Rectal smooth muscle tissue (tissue), 1 donor: ENCODE data around the gene TMEM235.
"Not testable (repeated sequence)": the region's sequence is repeated elsewhere in the genome, so short reads cannot be mapped to it uniquely, and the experiment has no call there.

ENCODE experiments used
- H3K27ac ChIP-seq: one replicate; pipeline ENCODE4 v1.7.0; 2013; ENCODE audit warnings: low read depth, low read length, inconsistent platforms
- H3K27me3 ChIP-seq: one replicate; pipeline ENCODE4 v1.7.0; 2013; ENCODE audit warnings: low read length; ENCODE audit not compliant: control insufficient read depth, insufficient read depth
- H3K36me3 ChIP-seq: one replicate; pipeline ENCODE4 v1.7.0; 2013; ENCODE audit warnings: low read length; ENCODE audit not compliant: control insufficient read depth, insufficient read depth
- H3K4me1 ChIP-seq: one replicate; pipeline ENCODE4 v1.7.0; 2013; ENCODE audit warnings: low read length; ENCODE audit not compliant: control insufficient read depth, insufficient read depth
- H3K4me3 ChIP-seq: one replicate; pipeline ENCODE4 v1.7.0; 2013; ENCODE audit warnings: low read length
- H3K9ac ChIP-seq: one replicate; pipeline ENCODE4 v1.7.0; 2013; ENCODE audit warnings: low read length

TMEM235 gene

DNA sequence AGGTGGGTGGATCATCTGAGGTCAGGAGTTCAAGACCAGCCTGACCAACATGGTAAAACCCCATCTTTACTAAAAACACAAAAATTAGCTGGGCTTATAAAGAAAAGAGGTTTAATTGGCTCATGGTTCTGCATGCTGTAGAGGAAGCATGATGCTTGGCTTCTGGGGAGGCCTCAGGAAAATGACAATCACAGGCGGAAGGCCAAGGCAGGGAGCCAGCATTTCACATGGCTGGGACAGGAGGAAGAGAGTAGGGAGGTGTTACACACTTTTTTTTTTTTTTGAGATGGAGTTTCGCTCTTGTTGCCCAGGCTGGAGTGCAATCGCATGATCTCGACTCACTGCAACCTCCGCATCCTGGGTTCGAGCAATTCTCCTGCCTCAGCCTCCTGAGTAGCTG is 3.6 kb downstream of the TMEM235 start:
- H3K4me3 ChIP-seq, H3K27ac ChIP-seq, H3K9ac ChIP-seq, H3K36me3 ChIP-seq, H3K4me1 ChIP-seq: not testable (repeated sequence)
- peaks cover 26% of the 10 kb centered on the region for H3K27me3 ChIP-seq

GRCh38 chr17:78235885-78236284 is 4.5 kb downstream of the TMEM235 start:
- Histone ChIP-seq H3K36me3 (no peaks in the 10 kb centered on the region), H3K27me3 (peaks cover 19% of the 10 kb centered on the region), H3K4me3 (no peak overlapping the region), H3K27ac (no peak overlapping the region), H3K9ac (no peak overlapping the region), H3K4me1 (no peaks in the 10 kb centered on the region)

GRCh38 chr17:78236362-78237127 is 5.1 kb downstream of the TMEM235 start:
- no peak overlapping the region for H3K9ac ChIP-seq
- H3K4me1 ChIP-seq = no peaks in the 10 kb centered on the region
- no peaks in the 10 kb centered on the region for H3K36me3 ChIP-seq
- no peak overlapping the region for H3K4me3 ChIP-seq
- H3K27me3 ChIP-seq = peaks cover 12% of the 10 kb centered on the region
- H3K27ac ChIP-seq = no peak overlapping the region

GRCh38 chr17:78237401-78238012 is 6.1 kb downstream of the TMEM235 start:
- Histone ChIP-seq H3K9ac (no peak overlapping the region), H3K36me3 (no peaks in the 10 kb centered on the region), H3K27me3 (peaks cover 5% of the 10 kb centered on the region), H3K4me3 (no peak overlapping the region), H3K4me1 (no peaks in the 10 kb centered on the region), H3K27ac (no peak overlapping the region)

- Histone ChIP-seq H3K9ac (no peak overlapping the region), H3K27me3 (no peaks in the 10 kb centered on the region), H3K4me3 (no peak overlapping the region), H3K4me1 (no peaks in the 10 kb centered on the region), H3K27ac (no peak overlapping the region), H3K36me3 (no peaks in the 10 kb centered on the region)
Observed at GRCh38 chr17:78238823-78239488, 7.5 kb downstream of the TMEM235 start.

- Histone ChIP-seq H3K27me3 (no peaks in the 10 kb centered on the region), H3K36me3 (no peaks in the 10 kb centered on the region), H3K4me3 (no peak overlapping the region), H3K4me1 (no peaks in the 10 kb centered on the region), H3K9ac (no peak overlapping the region), H3K27ac (no peak overlapping the region)
Observed at GRCh38 chr17:78239489-78239931, 8.1 kb downstream of the TMEM235 start.

- H3K9ac ChIP-seq = no peak overlapping the region
Observed at GRCh38 chr17:78240012-78240655, 8.7 kb downstream of the TMEM235 start.

GRCh38 chr17:78240839-78241238 is 9.4 kb downstream of the TMEM235 start:
- Histone ChIP-seq H3K27ac (no peak overlapping the region), H3K27me3 (no peaks in the 10 kb centered on the region), H3K4me3 (no peak overlapping the region), H3K36me3 (no peaks in the 10 kb centered on the region), H3K4me1 (no peaks in the 10 kb centered on the region), H3K9ac (no peak overlapping the region)

More at GRCh38 chr17:78240012-78240655, 8.7 kb downstream of the TMEM235 start:
- H3K4me3 ChIP-seq = no peak overlapping the region
- H3K27ac ChIP-seq = no peak overlapping the region
- no peaks in the 10 kb centered on the region for H3K27me3 ChIP-seq
- no peaks in the 10 kb centered on the region for H3K36me3 ChIP-seq
- H3K4me1 ChIP-seq = no peaks in the 10 kb centered on the region

- Histone ChIP-seq H3K4me3 (no peak overlapping the region), H3K9ac (no peak overlapping the region), H3K27me3 (no peaks in the 10 kb centered on the region), H3K4me1 (no peaks in the 10 kb centered on the region), H3K36me3 (no peaks in the 10 kb centered on the region), H3K27ac (no peak overlapping the region)
Observed at GRCh38 chr17:78241277-78242023, 10.0 kb downstream of the TMEM235 start.

DNA sequence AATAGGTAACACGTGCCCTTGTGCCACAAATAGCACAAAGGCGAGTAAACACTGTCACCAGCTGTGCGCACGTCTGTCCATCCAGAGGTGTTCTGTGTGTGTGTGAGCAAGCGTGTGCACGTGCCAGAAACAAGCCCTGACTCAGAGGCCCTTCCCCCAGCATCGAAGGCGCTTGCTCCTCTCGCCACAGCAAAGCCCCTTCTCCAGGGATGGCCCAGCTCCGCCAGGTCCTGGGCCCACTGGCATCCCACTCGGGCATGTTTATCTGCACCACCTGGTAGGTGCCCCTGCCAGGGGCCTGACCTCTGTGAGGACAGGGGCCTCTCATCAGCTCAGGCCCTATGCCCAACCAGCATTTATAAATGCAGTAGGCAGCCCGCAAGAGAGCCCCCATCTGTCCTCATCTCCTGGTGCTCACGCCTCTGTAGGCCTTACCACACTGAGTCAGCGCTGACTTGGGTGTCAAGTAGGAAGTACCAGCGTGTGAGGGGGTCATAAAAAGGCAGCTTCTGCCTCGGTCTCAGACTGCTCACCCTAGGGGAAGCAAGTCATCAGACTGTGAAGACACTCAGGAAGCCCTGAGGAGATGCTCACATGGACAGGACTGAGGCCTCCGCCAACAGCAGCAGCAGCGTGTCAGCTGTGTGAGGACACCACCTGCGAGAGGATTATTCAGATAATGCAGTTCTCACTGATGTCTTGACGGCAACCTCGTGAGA is 10.8 kb downstream of the TMEM235 start:
- Histone ChIP-seq H3K27me3 (no peaks in the 10 kb centered on the region), H3K4me1 (no peaks in the 10 kb centered on the region), H3K36me3 (no peaks in the 10 kb centered on the region), H3K4me3 (no peak overlapping the region), H3K27ac (no peak overlapping the region), H3K9ac (no peak overlapping the region)

DNA sequence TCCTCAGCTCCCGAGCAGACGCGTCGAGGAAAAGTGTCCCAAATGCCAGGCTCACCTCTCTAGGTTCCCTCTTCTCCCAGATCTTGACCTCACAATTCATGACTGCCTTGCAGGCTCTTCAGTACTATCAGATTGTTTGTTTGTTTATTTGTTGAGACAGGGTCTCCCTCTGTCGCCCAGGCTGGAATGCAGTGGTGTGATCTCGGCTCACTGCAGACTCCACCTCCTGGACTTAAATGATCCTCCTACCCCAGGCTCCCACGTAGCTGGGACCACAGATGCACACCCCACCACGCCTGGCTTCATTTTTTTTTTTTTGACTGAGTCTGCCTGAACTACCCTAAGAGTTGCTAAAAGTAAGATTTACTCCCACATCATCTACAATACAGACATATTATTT is 15.9 kb downstream of the TMEM235 start:
- Histone ChIP-seq H3K4me1 (no peaks in the 10 kb centered on the region), H3K36me3 (no peaks in the 10 kb centered on the region), H3K27ac (no peak overlapping the region), H3K9ac (no peak overlapping the region), H3K4me3 (no peak overlapping the region), H3K27me3 (no peaks in the 10 kb centered on the region)
